Measurements from ENCODE around the gene C17orf113.

C17orf113 gene

DNA sequence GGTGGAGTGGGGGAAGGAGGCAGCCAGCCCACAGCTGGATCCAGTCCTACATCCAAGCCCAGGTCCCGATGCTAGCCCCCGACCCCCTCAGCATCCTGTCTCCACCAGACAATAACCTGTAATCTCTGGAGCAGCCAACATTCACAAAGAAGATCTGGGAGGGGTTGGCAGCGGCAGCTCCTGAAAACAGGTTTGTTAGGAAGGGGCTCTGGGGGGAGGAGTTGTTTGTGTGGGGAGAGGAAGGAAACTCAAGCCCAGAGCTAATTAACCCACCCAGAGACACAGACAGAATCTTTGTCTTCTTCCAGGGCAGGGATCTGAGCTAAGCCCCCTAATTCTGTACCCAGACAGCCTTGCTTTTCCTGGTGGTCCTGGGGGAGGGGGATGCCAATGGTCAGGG lies 4.6 kb upstream of the C17orf113 start:
- POLR2A ChIA-PET: interaction anchor here (0.7 kb wide), 1 partner anchor 27 kb away, joined by 3 read pairs; no protein-coding TSS in a partner anchor
- CTCF ChIA-PET: interaction anchor here (1.1 to 2.9 kb wide), 5 partner anchors 9 to 17 kb away, joined by 3 to 26 read pairs (median 5); no protein-coding TSS in a partner anchor
- TF ChIP-seq, protein P1, sequence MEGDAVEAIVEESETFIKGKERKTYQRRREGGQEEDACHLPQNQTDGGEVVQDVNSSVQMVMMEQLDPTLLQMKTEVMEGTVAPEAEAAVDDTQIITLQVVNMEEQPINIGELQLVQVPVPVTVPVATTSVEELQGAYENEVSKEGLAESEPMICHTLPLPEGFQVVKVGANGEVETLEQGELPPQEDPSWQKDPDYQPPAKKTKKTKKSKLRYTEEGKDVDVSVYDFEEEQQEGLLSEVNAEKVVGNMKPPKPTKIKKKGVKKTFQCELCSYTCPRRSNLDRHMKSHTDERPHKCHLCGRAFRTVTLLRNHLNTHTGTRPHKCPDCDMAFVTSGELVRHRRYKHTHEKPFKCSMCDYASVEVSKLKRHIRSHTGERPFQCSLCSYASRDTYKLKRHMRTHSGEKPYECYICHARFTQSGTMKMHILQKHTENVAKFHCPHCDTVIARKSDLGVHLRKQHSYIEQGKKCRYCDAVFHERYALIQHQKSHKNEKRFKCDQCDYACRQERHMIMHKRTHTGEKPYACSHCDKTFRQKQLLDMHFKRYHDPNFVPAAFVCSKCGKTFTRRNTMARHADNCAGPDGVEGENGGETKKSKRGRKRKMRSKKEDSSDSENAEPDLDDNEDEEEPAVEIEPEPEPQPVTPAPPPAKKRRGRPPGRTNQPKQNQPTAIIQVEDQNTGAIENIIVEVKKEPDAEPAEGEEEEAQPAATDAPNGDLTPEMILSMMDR (IDR thresholded peaks at IDR 0.05; ENCODE audit: insufficient read depth, low read length, missing control alignments): no peak
- H3K4me3 ChIP-seq (ENCODE audit: low read depth, low read length): no peak overlapping the region
- no peak for DNase-seq (ENCODE audit: low read depth, low spot score)

- H3K4me3 ChIP-seq (ENCODE audit: low read depth, low read length): no peak overlapping the region
- ChIA-PET CTCF (interaction anchor here (1.1 to 1.8 kb wide), 4 partner anchors 12 to 28 kb away, joined by 3 to 8 read pairs (median 6); no protein-coding TSS in a partner anchor), POLR2A (interaction anchor here (0.7 kb wide), 1 partner anchor 420 kb away, joined by 3 read pairs; no protein-coding TSS in a partner anchor)
- DNase-seq (ENCODE audit: low read depth, low spot score): no peak
- TF ChIP-seq, protein P1 (IDR thresholded peaks at IDR 0.05; ENCODE audit: insufficient read depth, low read length, missing control alignments): no peak
These were observed 3.5 kb upstream of the C17orf113 start for GRCh38 chr17:42053731-42054500.

- ChIA-PET CTCF (interaction anchor here (1.6 to 1.9 kb wide), 2 partner anchors 15 to 28 kb away, joined by 6 read pairs; no protein-coding TSS in a partner anchor), POLR2A (no interaction called here)
- TF ChIP-seq, protein P1 (IDR thresholded peaks at IDR 0.05; ENCODE audit: insufficient read depth, low read length, missing control alignments): no peak
- H3K4me3 ChIP-seq (ENCODE audit: low read depth, low read length): no peak overlapping the region
- DNase-seq (ENCODE audit: low read depth, low spot score): no peak
These were observed 2.0 kb upstream of the C17orf113 start for GRCh38 chr17:42052346-42052877.

DNA sequence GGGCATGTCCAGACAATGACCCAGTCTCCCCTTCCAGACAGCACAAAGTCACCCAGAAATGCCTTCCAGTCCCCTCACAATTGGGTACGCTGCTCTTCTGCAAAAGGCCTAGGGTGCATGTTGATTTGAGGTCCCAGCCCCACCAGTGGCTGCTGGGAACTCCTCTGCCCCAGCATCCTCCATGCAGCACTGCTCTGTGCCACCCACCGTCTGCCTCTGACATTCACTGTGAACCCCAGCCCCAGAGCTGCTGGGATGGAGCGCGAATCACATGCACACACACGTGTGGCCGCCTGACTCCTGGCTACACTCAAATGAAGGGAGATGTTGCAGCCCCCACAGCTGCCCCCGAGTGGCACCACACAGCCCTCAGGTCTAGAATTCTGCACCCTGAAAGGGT lies 1.2 kb upstream of the C17orf113 start:
- ChIA-PET POLR2A (no interaction called here), CTCF (interaction anchor here (1.1 to 1.9 kb wide), 5 partner anchors 10 to 27 kb away, joined by 4 to 8 read pairs (median 6); no protein-coding TSS in a partner anchor)
- TF ChIP-seq, protein P1 (IDR thresholded peaks at IDR 0.05; ENCODE audit: insufficient read depth, low read length, missing control alignments): no peak

DNA sequence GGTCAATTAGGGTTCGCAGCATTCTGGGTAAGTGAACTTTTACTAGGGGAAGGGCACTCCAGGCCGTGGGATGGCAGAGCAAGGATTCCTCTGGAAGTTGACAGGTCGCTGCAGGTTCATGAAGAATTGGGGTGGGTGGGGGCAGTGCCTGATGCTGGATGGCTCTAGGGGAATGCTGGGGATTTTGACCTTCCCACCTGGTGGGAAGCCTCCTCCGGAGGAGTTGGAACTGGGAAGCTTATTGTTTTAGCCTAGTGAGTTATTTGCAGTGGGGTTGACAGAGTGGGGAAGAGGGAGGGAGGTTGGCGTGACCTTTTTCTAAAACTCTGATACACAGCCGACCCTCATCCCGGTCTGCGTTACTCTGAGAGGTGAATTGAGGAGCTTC lies 606 bp upstream of the C17orf113 start:
- POLR2A ChIA-PET: no interaction called here
- TF ChIP-seq, protein P1 (IDR thresholded peaks at IDR 0.05; ENCODE audit: insufficient read depth, low read length, missing control alignments): no peak
- CTCF ChIA-PET: interaction anchor here (0.7 to 1.9 kb wide), 6 partner anchors 10 to 47 kb away, joined by 3 to 8 read pairs (median 5); partner anchors contain the start of gene ZNF385C
- DNase-seq (ENCODE audit: low read depth, low spot score): no peak
- peak overlapping the region; percentile 21 for H3K4me3 ChIP-seq (ENCODE audit: low read depth, low read length)

More for the DNA sequence above, 1.2 kb upstream of the C17orf113 start:
- H3K4me3 ChIP-seq (ENCODE audit: low read depth, low read length): no peak overlapping the region
- DNase-seq (ENCODE audit: low read depth, low spot score): no peak

Data from AG04449 (cell line).